Measurements from ENCODE around the gene GALNT10. TPM values are rescaled to one million over a fixed set of nuclear protein-coding genes. Genes with fewer than 3 reads are reported as not detected.

The GALNT10 gene
- total RNA-seq, 1 experiment from 2014 or later: 68.2 TPM

DNA sequence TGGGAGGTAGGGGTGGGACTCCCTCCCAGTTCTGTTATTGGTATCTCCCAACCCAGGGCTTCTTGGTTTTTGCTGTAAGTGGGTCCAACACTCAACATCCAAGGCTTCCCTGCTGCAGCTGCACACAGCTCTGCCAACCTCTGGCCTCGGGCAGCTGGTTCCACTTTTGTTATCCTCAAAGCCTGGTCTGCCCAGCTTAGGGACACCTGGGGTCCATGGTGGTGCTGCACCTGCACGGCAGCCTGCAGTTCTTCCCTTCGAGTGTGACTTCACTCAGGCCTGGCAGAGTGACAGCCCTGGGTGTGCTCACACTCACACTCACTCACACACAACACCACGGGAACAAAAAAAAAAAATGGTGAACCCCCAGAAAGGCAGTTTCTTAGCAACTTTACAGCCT, 239.9 kb downstream of the GALNT10 start:
- no peak overlapping the region for H3K27ac Mint-ChIP-seq (ENCODE audit: unreplicated experiment)
- no peaks in the 10 kb centered on the region for H3K27me3 Mint-ChIP-seq (ENCODE audit: unreplicated experiment)
- no peak overlapping the region for H3K4me3 Mint-ChIP-seq (ENCODE audit: low read depth, unreplicated experiment)
- no peaks in the 10 kb centered on the region for H3K4me1 Mint-ChIP-seq (ENCODE audit: low read depth, unreplicated experiment)
- CTCF ChIA-PET: no interaction called here
- H3K9me3 Mint-ChIP-seq (ENCODE audit: low read depth, unreplicated experiment): no peaks in the 10 kb centered on the region
- BruUV-seq (replicated peaks): no TSS peak
- no peak for DNase-seq
- no peaks in the 10 kb centered on the region for H3K36me3 Mint-ChIP-seq (ENCODE audit: insufficient read depth, unreplicated experiment)
- TF ChIP-seq, protein P1, sequence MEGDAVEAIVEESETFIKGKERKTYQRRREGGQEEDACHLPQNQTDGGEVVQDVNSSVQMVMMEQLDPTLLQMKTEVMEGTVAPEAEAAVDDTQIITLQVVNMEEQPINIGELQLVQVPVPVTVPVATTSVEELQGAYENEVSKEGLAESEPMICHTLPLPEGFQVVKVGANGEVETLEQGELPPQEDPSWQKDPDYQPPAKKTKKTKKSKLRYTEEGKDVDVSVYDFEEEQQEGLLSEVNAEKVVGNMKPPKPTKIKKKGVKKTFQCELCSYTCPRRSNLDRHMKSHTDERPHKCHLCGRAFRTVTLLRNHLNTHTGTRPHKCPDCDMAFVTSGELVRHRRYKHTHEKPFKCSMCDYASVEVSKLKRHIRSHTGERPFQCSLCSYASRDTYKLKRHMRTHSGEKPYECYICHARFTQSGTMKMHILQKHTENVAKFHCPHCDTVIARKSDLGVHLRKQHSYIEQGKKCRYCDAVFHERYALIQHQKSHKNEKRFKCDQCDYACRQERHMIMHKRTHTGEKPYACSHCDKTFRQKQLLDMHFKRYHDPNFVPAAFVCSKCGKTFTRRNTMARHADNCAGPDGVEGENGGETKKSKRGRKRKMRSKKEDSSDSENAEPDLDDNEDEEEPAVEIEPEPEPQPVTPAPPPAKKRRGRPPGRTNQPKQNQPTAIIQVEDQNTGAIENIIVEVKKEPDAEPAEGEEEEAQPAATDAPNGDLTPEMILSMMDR (IDR thresholded peaks at IDR 0.05; ENCODE audit: unreplicated experiment): no peak
- intact Hi-C loops (cut with micrococcal nuclease; ENCODE audit: unreplicated experiment): no loop called here

DNA sequence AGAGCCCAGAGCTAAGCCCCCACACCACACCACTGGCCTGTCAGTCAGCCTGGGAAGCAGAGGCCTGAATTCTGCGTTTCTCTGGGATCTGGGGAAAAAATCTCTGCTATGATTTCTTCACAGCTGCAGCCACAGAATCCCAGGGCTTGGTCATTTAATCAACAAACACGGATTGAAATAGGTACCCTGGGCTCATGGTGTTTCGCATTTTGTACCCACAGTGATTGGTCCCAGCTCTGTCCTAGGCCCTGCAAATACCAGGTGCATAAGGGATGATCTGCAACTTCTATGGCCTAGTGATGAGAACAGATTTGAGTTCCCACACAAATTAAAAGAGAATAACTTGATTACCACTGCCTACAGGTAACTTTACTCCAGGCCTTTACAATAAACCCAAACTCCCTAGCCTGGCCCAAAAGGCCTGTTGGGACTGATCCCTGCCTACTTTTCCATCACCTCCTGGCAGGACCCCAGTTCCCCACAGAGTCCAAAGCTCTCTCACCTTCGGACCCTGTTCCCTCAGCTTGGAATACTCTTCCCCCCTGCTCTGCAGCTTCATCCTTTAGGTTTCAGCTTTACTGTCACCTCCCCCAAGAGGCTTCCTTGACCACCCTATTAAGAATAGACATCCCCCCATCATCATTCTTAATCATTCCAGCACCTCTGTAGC, 240.6 kb downstream of the GALNT10 start:
- H3K4me3 Mint-ChIP-seq (ENCODE audit: low read depth, unreplicated experiment): no peak overlapping the region
- BruUV-seq (replicated peaks): no TSS peak
- H3K27ac Mint-ChIP-seq (ENCODE audit: unreplicated experiment): no peak overlapping the region
- no peaks in the 10 kb centered on the region for H3K36me3 Mint-ChIP-seq (ENCODE audit: insufficient read depth, unreplicated experiment)
- H3K27me3 Mint-ChIP-seq (ENCODE audit: unreplicated experiment): no peaks in the 10 kb centered on the region
- no peaks in the 10 kb centered on the region for H3K9me3 Mint-ChIP-seq (ENCODE audit: low read depth, unreplicated experiment)
- H3K4me1 Mint-ChIP-seq (ENCODE audit: low read depth, unreplicated experiment): no peaks in the 10 kb centered on the region
- no peak for DNase-seq
- CTCF ChIA-PET: no interaction called here
- TF ChIP-seq, protein P1 (IDR thresholded peaks at IDR 0.05; ENCODE audit: unreplicated experiment): no peak
- intact Hi-C loops (cut with micrococcal nuclease; ENCODE audit: unreplicated experiment): no loop called here

DNA sequence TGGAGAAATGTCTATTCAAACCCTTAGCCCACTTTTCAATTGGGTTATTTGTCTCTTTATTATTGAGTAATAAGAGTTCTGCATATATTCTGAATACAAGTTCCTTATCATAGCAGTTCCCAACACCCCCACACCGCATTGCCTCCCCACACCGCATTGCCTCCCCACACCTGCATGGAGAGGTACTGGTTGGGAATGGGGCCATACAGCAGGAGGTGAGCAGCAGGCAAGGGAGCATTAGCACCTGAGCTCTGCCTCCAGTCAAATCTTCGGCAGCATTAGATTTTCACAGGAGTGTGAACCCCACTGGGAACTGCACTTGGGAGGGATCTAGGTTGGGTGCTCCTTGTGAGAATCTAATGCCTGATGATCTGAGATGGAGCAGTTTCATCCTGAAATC, 244.7 kb downstream of the GALNT10 start:
- DNase-seq: no peak
- CTCF ChIA-PET: no interaction called here
- TF ChIP-seq, protein P1 (IDR thresholded peaks at IDR 0.05; ENCODE audit: unreplicated experiment): no peak
- no peaks in the 10 kb centered on the region for H3K4me1 Mint-ChIP-seq (ENCODE audit: low read depth, unreplicated experiment)
- peaks cover 10% of the 10 kb centered on the region for H3K36me3 Mint-ChIP-seq (ENCODE audit: insufficient read depth, unreplicated experiment)
- intact Hi-C loops (cut with micrococcal nuclease; ENCODE audit: unreplicated experiment): no loop called here
- H3K4me3 Mint-ChIP-seq (ENCODE audit: low read depth, unreplicated experiment): no peak overlapping the region
- H3K27me3 Mint-ChIP-seq (ENCODE audit: unreplicated experiment): no peaks in the 10 kb centered on the region
- H3K9me3 Mint-ChIP-seq (ENCODE audit: low read depth, unreplicated experiment): no peaks in the 10 kb centered on the region
- no peak overlapping the region for H3K27ac Mint-ChIP-seq (ENCODE audit: unreplicated experiment)
- BruUV-seq (replicated peaks): no TSS peak

DNA sequence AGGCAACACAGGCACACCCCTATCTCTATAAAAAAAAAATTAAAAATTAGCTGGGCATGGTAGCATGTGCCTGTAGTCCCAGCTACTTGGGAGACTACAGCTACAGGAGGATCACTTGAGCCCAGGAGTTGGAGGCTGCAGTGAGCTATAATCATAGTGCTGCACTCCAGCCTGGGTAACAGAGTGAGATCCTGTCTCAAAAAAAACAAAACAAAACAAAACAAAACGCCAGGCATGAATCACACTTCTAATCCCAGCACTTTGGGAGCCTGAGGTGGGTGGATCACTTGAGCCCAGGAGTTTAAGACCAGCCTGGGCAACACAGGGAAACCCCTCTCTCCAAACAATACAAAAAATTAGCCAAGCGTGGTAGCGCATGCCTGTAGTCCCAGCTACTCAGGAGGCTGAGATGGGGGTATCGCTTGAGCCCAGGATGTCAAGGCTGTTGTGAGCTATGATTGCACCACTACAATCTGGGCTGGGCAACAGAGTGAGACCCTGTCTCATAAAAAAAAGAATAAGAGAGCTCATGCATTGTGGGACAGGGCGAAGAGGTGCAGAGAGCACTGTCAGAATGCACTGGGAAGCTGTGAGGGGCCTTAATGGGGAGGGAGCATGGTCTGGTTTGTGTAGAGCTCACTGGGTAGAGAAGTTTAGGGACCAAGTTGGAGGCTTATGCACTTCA, 246.9 kb downstream of the GALNT10 start:
- no TSS peak for BruUV-seq (replicated peaks)
- CTCF ChIA-PET: no interaction called here

More for the DNA sequence above, 246.9 kb downstream of the GALNT10 start:
- H3K4me3 Mint-ChIP-seq (ENCODE audit: low read depth, unreplicated experiment): no peak overlapping the region
- H3K27me3 Mint-ChIP-seq (ENCODE audit: unreplicated experiment): no peaks in the 10 kb centered on the region
- TF ChIP-seq, protein P1 (IDR thresholded peaks at IDR 0.05; ENCODE audit: unreplicated experiment): no peak
- H3K36me3 Mint-ChIP-seq (ENCODE audit: insufficient read depth, unreplicated experiment): peaks cover 10% of the 10 kb centered on the region
- H3K9me3 Mint-ChIP-seq (ENCODE audit: low read depth, unreplicated experiment): no peaks in the 10 kb centered on the region
- DNase-seq: no peak
- intact Hi-C loops (cut with micrococcal nuclease; ENCODE audit: unreplicated experiment): no loop called here
- H3K27ac Mint-ChIP-seq (ENCODE audit: unreplicated experiment): no peak overlapping the region
- H3K4me1 Mint-ChIP-seq (ENCODE audit: low read depth, unreplicated experiment): no peaks in the 10 kb centered on the region
